ENCODE data around the gene HDAC9. TPM values are rescaled to one million over a fixed set of nuclear protein-coding genes. Genes with fewer than 3 reads are reported as not detected.

HDAC9 gene
- total RNA-seq, 4 donors from 2014 or later = 51.2 to 194 (median 106) TPM

- TF ChIP-seq CTCF (IDR thresholded peaks at IDR 0.05) = no peak
- no peak for TF ChIP-seq POLR2AphosphoS5 (IDR thresholded peaks at IDR 0.05)
- Histone ChIP-seq H3K27ac (no peak overlapping the region), H3K36me3 (no peaks in the 10 kb centered on the region), H3K9me3 (no peaks in the 10 kb centered on the region), H3K27me3 (no peaks in the 10 kb centered on the region), H3K4me3 (no peak overlapping the region), H3K4me1 (peaks cover 0 to 30% (median 5%) of the 10 kb centered on the region in 3 donors)
- no peak for ATAC-seq
- WGBS, 2 donors (ENCODE audit: low coverage in 1 of 2) = 57 to 70% methylated on average over 2 to 3 of the region's 3 CpGs
Measured at GRCh38 chr7:18504965-18505364, 9.4 kb downstream of the HDAC9 start.

- TF ChIP-seq POLR2AphosphoS5 (IDR thresholded peaks at IDR 0.05) = no peak
- TF ChIP-seq CTCF (IDR thresholded peaks at IDR 0.05) = no peak
- no peak for TF ChIP-seq POLR2A (IDR thresholded peaks at IDR 0.05)
- no peak for TF ChIP-seq EP300 (IDR thresholded peaks at IDR 0.05)
- Histone ChIP-seq H3K4me1 (peaks cover 0 to 23% (median 5%) of the 10 kb centered on the region in 3 donors), H3K27ac (no peak overlapping the region), H3K36me3 (no peaks in the 10 kb centered on the region), H3K27me3 (no peaks in the 10 kb centered on the region), H3K9me3 (no peaks in the 10 kb centered on the region), H3K4me3 (no peak overlapping the region)
- 53 to 58% methylated on average over 4 of the region's 5 CpGs for WGBS, 2 donors (ENCODE audit: low coverage in 1 of 2)
- no peak for ATAC-seq
Measured at GRCh38 chr7:18505870-18506460, 10.4 kb downstream of the HDAC9 start.

GRCh38 chr7:18508443-18509427, 13.2 kb downstream of the HDAC9 start:
- no peak for ATAC-seq
- H3K4me3 ChIP-seq = no peak overlapping the region
- no peak for TF ChIP-seq EP300 (IDR thresholded peaks at IDR 0.05)
- no peak for TF ChIP-seq POLR2AphosphoS5 (IDR thresholded peaks at IDR 0.05)
- TF ChIP-seq POLR2A (IDR thresholded peaks at IDR 0.05) = no peak
- TF ChIP-seq CTCF (IDR thresholded peaks at IDR 0.05) = no peak
- 49 to 64% methylated on average over 9 to 10 of the region's 10 CpGs for WGBS, 2 donors (ENCODE audit: low coverage in 1 of 2)
- H3K9me3 ChIP-seq = no peaks in the 10 kb centered on the region
- peaks cover 0 to 19% (median 5%) of the 10 kb centered on the region in 3 donors for H3K4me1 ChIP-seq
- H3K36me3 ChIP-seq = no peaks in the 10 kb centered on the region
- H3K27me3 ChIP-seq = no peaks in the 10 kb centered on the region
- no peak overlapping the region for H3K27ac ChIP-seq

- TF ChIP-seq POLR2A (IDR thresholded peaks at IDR 0.05) (no peak), CTCF (IDR thresholded peaks at IDR 0.05) (no peak), POLR2AphosphoS5 (IDR thresholded peaks at IDR 0.05) (no peak), EP300 (IDR thresholded peaks at IDR 0.05) (no peak)
Measured at GRCh38 chr7:18509481-18509880, 13.9 kb downstream of the HDAC9 start.

More at GRCh38 chr7:18509481-18509880, 13.9 kb downstream of the HDAC9 start:
- H3K27ac ChIP-seq = no peak overlapping the region
- 47 to 100% methylated on average over 2 of the region's 2 CpGs for whole genome bisulfite sequencing, 2 donors (ENCODE audit: low coverage in 1 of 2)
- no peaks in the 10 kb centered on the region for H3K9me3 ChIP-seq
- no peaks in the 10 kb centered on the region for H3K36me3 ChIP-seq
- peaks cover 0 to 19% (median 5%) of the 10 kb centered on the region in 3 donors for H3K4me1 ChIP-seq
- H3K4me3 ChIP-seq = no peak overlapping the region
- no peak for ATAC-seq
- H3K27me3 ChIP-seq = no peaks in the 10 kb centered on the region

Data from gastroesophageal sphincter (tissue), 4 donors.